ENCODE measurements around the gene NEU1.

GRCh38 chr6:31858707-31859106 lies 3.9 kb downstream of the NEU1 start:
- TF ChIP-seq, protein P1, sequence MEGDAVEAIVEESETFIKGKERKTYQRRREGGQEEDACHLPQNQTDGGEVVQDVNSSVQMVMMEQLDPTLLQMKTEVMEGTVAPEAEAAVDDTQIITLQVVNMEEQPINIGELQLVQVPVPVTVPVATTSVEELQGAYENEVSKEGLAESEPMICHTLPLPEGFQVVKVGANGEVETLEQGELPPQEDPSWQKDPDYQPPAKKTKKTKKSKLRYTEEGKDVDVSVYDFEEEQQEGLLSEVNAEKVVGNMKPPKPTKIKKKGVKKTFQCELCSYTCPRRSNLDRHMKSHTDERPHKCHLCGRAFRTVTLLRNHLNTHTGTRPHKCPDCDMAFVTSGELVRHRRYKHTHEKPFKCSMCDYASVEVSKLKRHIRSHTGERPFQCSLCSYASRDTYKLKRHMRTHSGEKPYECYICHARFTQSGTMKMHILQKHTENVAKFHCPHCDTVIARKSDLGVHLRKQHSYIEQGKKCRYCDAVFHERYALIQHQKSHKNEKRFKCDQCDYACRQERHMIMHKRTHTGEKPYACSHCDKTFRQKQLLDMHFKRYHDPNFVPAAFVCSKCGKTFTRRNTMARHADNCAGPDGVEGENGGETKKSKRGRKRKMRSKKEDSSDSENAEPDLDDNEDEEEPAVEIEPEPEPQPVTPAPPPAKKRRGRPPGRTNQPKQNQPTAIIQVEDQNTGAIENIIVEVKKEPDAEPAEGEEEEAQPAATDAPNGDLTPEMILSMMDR (IDR thresholded peaks at IDR 0.05), result no peak
- no peak for TF ChIP-seq POLR2AphosphoS5 (IDR thresholded peaks at IDR 0.05; ENCODE audit: insufficient read depth in 1 of 2, low read depth in 1 of 2)

Data from vagina (tissue), 2 donors.